SK-N-SH treated with all-trans-retinoic acid at 6 μM for 48 hours (cell line): Measurements from ENCODE around the gene UBE4B.

ENCODE experiments used
- ATAC-seq: fragments of 200-7000 bp; cut with Tn5 transposase; 3 replicates; pipeline ENCODE4 v1.9.1; 2020; ENCODE audit warnings: mild to moderate bottlenecking, moderate library complexity
- ARNTL ChIP-seq: fragments of 450-650 bp; formaldehyde crosslinking; IDR thresholded peaks from 2 replicates; pipeline ENCODE4 v1.5.0; 2020; ENCODE audit warnings: low read depth, mild to moderate bottlenecking, moderate library complexity, borderline replicate concordance
- BACH2 ChIP-seq: fragments of 250-450 bp; sonication (Bioruptor Pico); IDR thresholded peaks from 2 replicates; pipeline ENCODE4 v1.9.0; 2021; ENCODE audit warnings: mild to moderate bottlenecking, borderline replicate concordance
- CREB5 ChIP-seq: fragments of 250-450 bp; sonication (Bioruptor Pico); IDR thresholded peaks from 2 replicates; pipeline ENCODE4 v1.5.1; 2020; ENCODE audit warnings: low read depth, mild to moderate bottlenecking, moderate library complexity
- CSDC2 ChIP-seq: fragments of 250-450 bp; sonication (Bioruptor Pico); IDR thresholded peaks from 2 replicates; pipeline ENCODE4 v1.5.0; 2020; ENCODE audit warnings: mild to moderate bottlenecking, moderate library complexity
- CSRNP3 ChIP-seq: fragments of 250-450 bp; sonication (Bioruptor Pico); IDR thresholded peaks from 2 replicates; pipeline ENCODE4 v1.5.1; 2021; ENCODE audit warnings: mild to moderate bottlenecking, moderate library complexity
- ESRRG ChIP-seq: fragments of 250-450 bp; sonication (Bioruptor Pico); IDR thresholded peaks from 2 replicates; pipeline ENCODE4 v1.6.1; 2021; ENCODE audit warnings: mild to moderate bottlenecking
- GLIS3 ChIP-seq: fragments of 250-450 bp; sonication (Bioruptor Pico); IDR thresholded peaks from 2 replicates; pipeline ENCODE4 v1.5.0; 2020; ENCODE audit warnings: mild to moderate bottlenecking, moderate library complexity
- ISL1 ChIP-seq: fragments of 250-450 bp; sonication (Bioruptor Pico); IDR thresholded peaks from 2 replicates; pipeline ENCODE4 v2.1.2; 2022; ENCODE audit warnings: mild to moderate bottlenecking, moderate library complexity
- OSR1 ChIP-seq: fragments of 250-450 bp; sonication (Bioruptor Pico); IDR thresholded peaks from 2 replicates; pipeline ENCODE4 v1.8.0; 2022; ENCODE audit warnings: moderate library complexity, mild to moderate bottlenecking, inconsistent platforms
- PATZ1 ChIP-seq: fragments of 250-450 bp; sonication (Bioruptor Pico); IDR thresholded peaks from 2 replicates; pipeline ENCODE4 v1.8.0; 2020; ENCODE audit warnings: mild to moderate bottlenecking, moderate library complexity, borderline replicate concordance
- POU6F1 ChIP-seq: fragments of 250-450 bp; sonication (Bioruptor Pico); IDR thresholded peaks from 2 replicates; pipeline ENCODE4 v1.8.0; 2021; ENCODE audit warnings: low read depth, mild to moderate bottlenecking, moderate library complexity, borderline replicate concordance
- SNAI2 ChIP-seq: fragments of 250-450 bp; sonication (Bioruptor Pico); IDR thresholded peaks from 2 replicates; pipeline ENCODE4 v1.5.0; 2020; ENCODE audit warnings: mild to moderate bottlenecking, moderate library complexity
- TCF4 ChIP-seq: fragments of 250-450 bp; sonication (Bioruptor Pico); IDR thresholded peaks from 2 replicates; pipeline ENCODE4 v1.8.0; 2021; ENCODE audit warnings: mild to moderate bottlenecking, moderate library complexity, borderline replicate concordance
- TOX ChIP-seq: fragments of 250-450 bp; sonication (Bioruptor Pico); IDR thresholded peaks from 2 replicates; pipeline ENCODE4 v1.8.0; 2021; ENCODE audit warnings: mild to moderate bottlenecking, moderate library complexity, borderline replicate concordance
- ZC3H10 ChIP-seq: fragments of 250-450 bp; sonication (Bioruptor Pico); IDR thresholded peaks from 2 replicates; pipeline ENCODE4 v1.5.1; 2021; ENCODE audit warnings: mild to moderate bottlenecking, moderate library complexity
- ZFP3 ChIP-seq: fragments of 250-450 bp; sonication (Bioruptor Pico); IDR thresholded peaks from 2 replicates; pipeline ENCODE4 v1.5.0; 2020; ENCODE audit warnings: mild to moderate bottlenecking, moderate library complexity
- ZFP30 ChIP-seq: fragments of 450-650 bp; formaldehyde crosslinking; IDR thresholded peaks from 2 replicates; pipeline ENCODE4 v1.5.0; 2022; ENCODE audit warnings: mild to moderate bottlenecking, moderate library complexity
- ZNF565 ChIP-seq: fragments of 450-650 bp; formaldehyde crosslinking; conservative IDR thresholded peaks from 2 replicates; pipeline ENCODE4 v1.5.0; 2020; ENCODE audit warnings: low read depth, mild to moderate bottlenecking, moderate library complexity
- ZNF8 ChIP-seq: fragments of 450-650 bp; formaldehyde crosslinking; IDR thresholded peaks from 2 replicates; pipeline ENCODE4 v1.5.0; 2020; ENCODE audit warnings: mild to moderate bottlenecking, moderate library complexity

Gene UBE4B

GRCh38 chr1:10122926-10123325 lies 90.2 kb downstream of the UBE4B start:
- TF ChIP-seq POU6F1 (CRISPR knock-in tag) = no peak
- peak; percentile 96 for TF ChIP-seq ISL1 (CRISPR knock-in tag)
- TF ChIP-seq ESRRG (CRISPR knock-in tag) = no peak
- ATAC-seq = peak; percentile 91

GRCh38 chr1:10128101-10128765 lies 95.5 kb downstream of the UBE4B start:
- TF ChIP-seq SNAI2 (CRISPR knock-in tag) (no peak), TOX (CRISPR knock-in tag) (no peak), ARNTL (CRISPR knock-in tag) (no peak), BACH2 (CRISPR knock-in tag) (no peak), PATZ1 (CRISPR knock-in tag) (no peak), CSDC2 (CRISPR knock-in tag) (no peak), ZNF8 (CRISPR knock-in tag) (no peak), ZFP30 (no peak), OSR1 (CRISPR knock-in tag) (no peak), GLIS3 (CRISPR knock-in tag) (no peak), TCF4 (CRISPR knock-in tag) (no peak)
- ATAC-seq = no peak

GRCh38 chr1:10132316-10132715 lies 99.6 kb downstream of the UBE4B start:
- ATAC-seq = no peak
- no peak for TF ChIP-seq ARNTL (CRISPR knock-in tag)
- TF ChIP-seq BACH2 (CRISPR knock-in tag) = no peak
- TF ChIP-seq, all 23 proteins: peak for 0

GRCh38 chr1:10132852-10133251 lies 100.1 kb downstream of the UBE4B start:
- TF ChIP-seq POU6F1 (CRISPR knock-in tag) (no peak), ZNF565 (CRISPR knock-in tag) (no peak), CREB5 (CRISPR knock-in tag) (no peak), ZC3H10 (no peak), ARNTL (CRISPR knock-in tag) (no peak), ZNF8 (CRISPR knock-in tag) (no peak), ISL1 (CRISPR knock-in tag) (no peak), BACH2 (CRISPR knock-in tag) (no peak), GLIS3 (CRISPR knock-in tag) (no peak), CSRNP3 (CRISPR knock-in tag) (no peak), ZFP3 (no peak)
- no peak for ATAC-seq
